Measurements from ENCODE around the gene RAD51B. TPM values are rescaled to one million over a fixed set of nuclear protein-coding genes. Genes with fewer than 3 reads are reported as not detected.

The RAD51B gene
- total RNA-seq, 4 donors from 2014 or later: 8.9 to 30.3 (median 10.4) TPM

- DNase-seq (ENCODE audit: low spot score) (no peak), ATAC-seq (ENCODE audit: low FRiP score) (peak; percentile 10)
- TF ChIP-seq CTCF (IDR thresholded peaks at IDR 0.05): no peak
Measured at GRCh38 chr14:68546839-68547238, 727.3 kb downstream of the RAD51B start.

GRCh38 chr14:68547305-68548193, 728.0 kb downstream of the RAD51B start:
- no peak for DNase-seq (ENCODE audit: low spot score)
- ATAC-seq (ENCODE audit: low FRiP score): peak; percentile 59
- no peak for TF ChIP-seq CTCF (IDR thresholded peaks at IDR 0.05)

GRCh38 chr14:68548194-68549076, 728.9 kb downstream of the RAD51B start:
- DNase-seq (ENCODE audit: low spot score) (peak; percentile 67), ATAC-seq (ENCODE audit: low FRiP score) (peak; percentile 85)
- TF ChIP-seq CTCF (IDR thresholded peaks at IDR 0.05): no peak

- ATAC-seq (ENCODE audit: low FRiP score) (no peak), DNase-seq (ENCODE audit: low spot score) (no peak)
- TF ChIP-seq CTCF (IDR thresholded peaks at IDR 0.05): no peak
Measured at GRCh38 chr14:68550338-68550715, 730.7 kb downstream of the RAD51B start.

GRCh38 chr14:68551045-68551683, 731.6 kb downstream of the RAD51B start:
- DNase-seq (ENCODE audit: low spot score) (no peak), ATAC-seq (ENCODE audit: low FRiP score) (no peak)
- no peak for TF ChIP-seq CTCF (IDR thresholded peaks at IDR 0.05)

- DNase-seq (ENCODE audit: low spot score) (no peak), ATAC-seq (ENCODE audit: low FRiP score) (no peak)
- TF ChIP-seq CTCF (IDR thresholded peaks at IDR 0.05): no peak
Measured at GRCh38 chr14:68552075-68552474, 732.5 kb downstream of the RAD51B start.

All from omental fat pad (tissue), 4 donors.